Suprapubic skin (tissue), 3 donors: ENCODE results near the gene ALLC.

Experiments
- CTCF ChIP-seq, 2 donors: fragments of 200-600 bp in 1 of 2; fragments of 450-650 bp in 1 of 2; sonication (generic) in 1 of 2; IDR thresholded peaks; one replicate each; pipeline ENCODE4 v1.5.1; 2016 to 2019; ENCODE audit warnings: antibody characterized with exemption in 2 of 2, mild to moderate bottlenecking in 1 of 2, moderate library complexity in 1 of 2
- EP300 ChIP-seq: sonication (generic); formaldehyde crosslinking; IDR thresholded peaks from one replicate; pipeline ENCODE4 v1.6.1; 2017; ENCODE audit warnings: antibody characterized with exemption
- POLR2A ChIP-seq, 2 donors: fragments of 450-650 bp; IDR thresholded peaks; one replicate each; pipeline ENCODE4 v1.6.1; 2017; ENCODE audit warnings: antibody characterized with exemption in 2 of 2, mild to moderate bottlenecking in 2 of 2, moderate library complexity in 2 of 2

- TF ChIP-seq CTCF (IDR thresholded peaks at IDR 0.05) = no peak
- TF ChIP-seq POLR2A (IDR thresholded peaks at IDR 0.05) = no peak
- TF ChIP-seq EP300 = no peak
Observed at GRCh38 chr2:3626812-3627499, 31.0 kb upstream of the ALLC start.
